BJ (cell line): ENCODE results near the gene RSPH1. TPM values are rescaled to one million over a fixed set of nuclear protein-coding genes. Genes with fewer than 3 reads are reported as not detected.

Experiments used
- CTCF ChIA-PET: fragments of 350-600 bp; formaldehyde crosslinking; extraction: SDS; loops from one replicate; lab custom pipeline; 2021; ENCODE audit warnings: antibody characterized with exemption, inconsistent platforms; lab: Yijun Ruan, JAX
- POLR2A ChIA-PET: fragments of 300-600 bp; sonication (Branson Sonifier 250); formaldehyde crosslinking; extraction: SDS; loops from one replicate; lab custom pipeline; 2021; ENCODE audit warnings: antibody characterized with exemption; lab: Charles Lee
- DNase-seq: peaks from one replicate; pipeline ENCODE4 v3.0.0-alpha.2; 2011; ENCODE audit warnings: low read depth
- H3K27me3 ChIP-seq: 2 replicates; pipeline ENCODE4 v1.6.0; 2011; ENCODE audit warnings: low read length; ENCODE audit not compliant: control insufficient read depth, insufficient read depth
- H3K36me3 ChIP-seq: 2 replicates; pipeline ENCODE4 v1.5.1; 2011; ENCODE audit warnings: low read length; ENCODE audit not compliant: control insufficient read depth, insufficient read depth
- H3K4me3 ChIP-seq: 2 replicates; pipeline ENCODE4 v1.5.1; 2011; ENCODE audit warnings: low read depth, mild to moderate bottlenecking, control low read depth, low read length
- polyA minus RNA-seq: library from RNA; depleted of rRNA, polyadenylated mRNA; stranded (reverse); fragments of >200 nt; gene quantifications from 2 replicates; pipeline ENCODE4 v1.2.3, GENCODE V29; 2011; rRNA and poly(A)+ RNA removed
- polyA plus RNA-seq: library from polyadenylated mRNA; depleted of rRNA; stranded (reverse); fragments of >200 nt; gene quantifications from 2 replicates; pipeline ENCODE4 v1.2.3, GENCODE V29; 2011; rRNA removed
- TF ChIP-seq, protein P1 (sequence below): IDR thresholded peaks from 2 replicates; pipeline ENCODE4 v1.5.1; 2011; ENCODE audit warnings: low read depth, mild to moderate bottlenecking, control low read depth, inconsistent platforms, low read length, moderate library complexity; ENCODE audit not compliant: insufficient read depth

Gene RSPH1
- 0.06 and 0.11 TPM in 2 replicates for polyA plus RNA-seq
- polyA minus RNA-seq, result not detected in 2 replicates

DNA sequence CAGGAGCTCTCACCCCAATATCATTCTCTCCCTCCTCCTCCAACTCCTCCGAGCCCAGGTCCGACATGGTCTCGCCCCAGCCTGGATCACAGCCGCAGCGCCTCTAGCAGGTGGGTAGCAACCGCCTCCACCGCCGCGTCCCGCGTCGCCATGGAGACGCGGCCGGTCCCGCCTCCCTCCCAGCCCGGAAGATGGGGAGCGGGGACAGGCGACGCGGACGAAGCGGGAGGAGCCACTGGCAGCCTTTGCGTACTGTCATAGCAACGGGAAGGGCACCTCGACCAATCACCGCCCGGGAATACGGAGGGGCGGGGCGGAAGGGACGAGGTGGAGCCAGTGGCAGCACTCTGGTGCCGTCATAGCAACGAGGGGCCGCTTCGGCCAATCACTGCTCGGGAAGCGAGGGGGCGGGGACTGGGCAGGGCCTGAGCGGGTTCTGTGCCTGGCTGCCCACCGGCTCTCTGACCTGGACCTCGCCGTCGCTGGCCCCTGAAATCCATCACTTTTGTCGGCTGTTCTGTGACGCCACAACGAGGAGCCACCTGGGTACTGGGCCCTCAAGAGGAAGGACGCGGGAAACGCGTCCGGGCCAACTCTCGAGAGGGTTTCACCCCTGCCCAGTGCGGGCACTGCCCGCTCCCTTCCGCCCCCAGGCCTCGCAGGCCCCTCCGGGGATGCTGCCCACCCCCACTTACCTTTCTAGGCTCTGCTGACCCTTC is at the start of gene RSPH1:
TSS of gene RSPH1 (minus strand) at position 105 of the 719 bp plus-strand sequence. CDS start at position 67, 38 bp downstream.
- TF ChIP-seq, protein P1, sequence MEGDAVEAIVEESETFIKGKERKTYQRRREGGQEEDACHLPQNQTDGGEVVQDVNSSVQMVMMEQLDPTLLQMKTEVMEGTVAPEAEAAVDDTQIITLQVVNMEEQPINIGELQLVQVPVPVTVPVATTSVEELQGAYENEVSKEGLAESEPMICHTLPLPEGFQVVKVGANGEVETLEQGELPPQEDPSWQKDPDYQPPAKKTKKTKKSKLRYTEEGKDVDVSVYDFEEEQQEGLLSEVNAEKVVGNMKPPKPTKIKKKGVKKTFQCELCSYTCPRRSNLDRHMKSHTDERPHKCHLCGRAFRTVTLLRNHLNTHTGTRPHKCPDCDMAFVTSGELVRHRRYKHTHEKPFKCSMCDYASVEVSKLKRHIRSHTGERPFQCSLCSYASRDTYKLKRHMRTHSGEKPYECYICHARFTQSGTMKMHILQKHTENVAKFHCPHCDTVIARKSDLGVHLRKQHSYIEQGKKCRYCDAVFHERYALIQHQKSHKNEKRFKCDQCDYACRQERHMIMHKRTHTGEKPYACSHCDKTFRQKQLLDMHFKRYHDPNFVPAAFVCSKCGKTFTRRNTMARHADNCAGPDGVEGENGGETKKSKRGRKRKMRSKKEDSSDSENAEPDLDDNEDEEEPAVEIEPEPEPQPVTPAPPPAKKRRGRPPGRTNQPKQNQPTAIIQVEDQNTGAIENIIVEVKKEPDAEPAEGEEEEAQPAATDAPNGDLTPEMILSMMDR, result 0 out of 2 replicates have a peak, but pooled peaks have one; percentile 8
- CTCF ChIA-PET, result no interaction called here
- peak within 1 kb of the TSS; percentile 57 for H3K4me3 ChIP-seq
- peaks cover 3% of the 10 kb centered on the region for H3K27me3 ChIP-seq
- DNase-seq, result peak; percentile 91
- no peaks in the 10 kb centered on the region for H3K36me3 ChIP-seq
- POLR2A ChIA-PET, result no interaction called here

DNA sequence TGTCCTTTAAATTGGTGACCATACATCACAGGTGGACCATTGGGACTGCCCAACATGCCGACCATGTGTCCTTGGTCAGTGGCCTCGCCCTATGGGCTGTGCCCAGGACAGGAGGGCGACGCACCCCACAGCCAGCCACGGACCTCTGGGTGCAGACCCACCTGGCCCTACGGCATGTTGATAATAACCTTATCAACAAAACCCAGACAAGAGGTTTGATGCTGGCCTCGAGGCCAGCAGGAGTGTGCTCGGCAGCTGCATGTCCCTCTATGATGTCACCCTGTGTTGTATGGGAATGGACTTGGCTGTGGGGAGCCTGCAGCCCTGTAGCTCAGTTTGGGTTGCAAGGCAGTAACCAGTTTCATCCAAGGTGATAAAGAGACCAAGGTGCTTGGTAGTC is 49.7 kb upstream of the RSPH1 start:
- H3K36me3 ChIP-seq, result no peaks in the 10 kb centered on the region
- DNase-seq, result no peak
- POLR2A ChIA-PET, result no interaction called here
- no peak overlapping the region for H3K4me3 ChIP-seq
- CTCF ChIA-PET, result no interaction called here
- TF ChIP-seq, protein P1, result no peak
- H3K27me3 ChIP-seq, result no peaks in the 10 kb centered on the region

DNA sequence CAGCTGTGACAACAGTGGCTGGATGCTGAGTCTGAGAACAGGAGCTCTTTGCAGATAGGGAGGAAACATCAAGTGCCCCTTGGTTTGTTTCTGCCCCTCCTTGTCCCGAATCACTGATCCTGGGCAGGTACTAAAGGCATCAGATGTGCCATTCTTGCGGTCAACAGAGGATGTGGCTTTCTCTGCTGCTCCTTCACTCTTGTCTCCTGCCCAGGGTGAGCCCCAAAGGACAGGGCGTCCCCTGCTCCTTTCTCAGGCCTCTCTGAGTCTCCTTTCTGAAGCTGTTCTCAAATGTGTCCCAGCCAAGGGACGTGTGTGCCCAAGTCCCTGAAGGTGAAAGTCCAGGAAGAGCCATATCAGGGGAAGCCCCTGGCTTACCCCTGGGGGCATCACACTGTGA is 49.3 kb upstream of the RSPH1 start:
- Histone ChIP-seq H3K36me3 (no peaks in the 10 kb centered on the region), H3K27me3 (no peaks in the 10 kb centered on the region), H3K4me3 (no peak overlapping the region)
- CTCF ChIA-PET, result no interaction called here
- TF ChIP-seq, protein P1, result no peak
- DNase-seq, result no peak
- POLR2A ChIA-PET, result no interaction called here

DNA sequence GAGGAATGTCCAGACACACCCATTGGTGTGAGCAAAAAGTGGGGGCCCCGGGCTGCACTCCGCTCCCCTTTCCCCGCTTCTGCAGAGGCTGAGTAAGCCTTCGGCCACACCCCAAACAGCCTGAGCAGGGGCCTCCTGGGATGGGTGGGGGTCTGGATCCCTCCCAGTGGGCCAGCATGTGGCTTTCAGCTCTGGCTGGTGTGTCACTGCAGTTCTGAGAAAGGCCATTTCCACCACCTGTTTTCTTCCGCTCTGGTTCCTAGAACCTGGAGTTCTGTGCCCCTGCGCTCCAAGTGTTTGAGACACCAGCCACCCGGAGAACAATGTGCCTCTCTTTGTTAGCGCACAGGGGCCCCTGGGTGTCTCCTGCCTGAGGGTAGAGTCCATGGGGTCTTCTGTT is 48.5 kb upstream of the RSPH1 start:
- TF ChIP-seq, protein P1, result no peak
- H3K36me3 ChIP-seq, result no peaks in the 10 kb centered on the region
- H3K4me3 ChIP-seq, result no peak overlapping the region
- H3K27me3 ChIP-seq, result no peaks in the 10 kb centered on the region
- ChIA-PET POLR2A (no interaction called here), CTCF (no interaction called here)
- DNase-seq, result no peak

DNA sequence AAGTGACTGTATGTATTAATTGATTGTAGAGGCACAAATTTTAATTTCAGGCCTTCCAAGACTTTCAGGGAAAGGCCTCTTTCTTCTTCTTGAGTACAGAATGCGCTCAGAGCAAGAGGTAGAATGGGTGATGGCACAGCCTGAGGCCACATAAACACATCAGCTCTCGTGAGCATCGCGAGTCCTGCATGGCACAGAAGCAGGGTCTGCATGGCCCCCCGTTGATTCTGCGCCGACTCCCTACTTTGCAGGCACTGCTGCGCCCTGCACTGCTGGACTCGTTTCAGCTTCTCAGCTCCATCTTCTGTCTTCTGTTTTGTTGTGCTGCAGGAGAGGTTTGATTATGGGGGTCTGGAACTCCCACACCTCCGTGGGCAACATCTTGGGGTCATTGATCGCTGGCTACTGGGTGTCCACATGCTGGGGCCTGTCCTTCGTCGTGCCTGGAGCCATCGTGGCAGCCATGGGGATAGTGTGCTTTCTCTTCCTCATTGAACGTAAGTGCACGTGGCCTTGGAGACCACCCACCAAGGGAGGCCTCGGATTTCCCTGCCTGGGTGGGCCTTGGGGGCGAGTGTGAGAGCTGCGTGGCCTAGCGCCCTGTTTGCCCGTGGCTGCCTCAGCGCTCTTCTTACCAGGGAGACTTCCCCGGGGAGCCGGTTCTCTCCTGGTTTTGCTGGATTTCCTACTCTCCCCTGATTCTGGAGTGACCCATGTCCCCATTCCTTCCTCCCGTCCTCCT is 47.3 kb upstream of the RSPH1 start:
- H3K27me3 ChIP-seq, result no peaks in the 10 kb centered on the region
- no peak for DNase-seq
- ChIA-PET POLR2A (no interaction called here), CTCF (no interaction called here)
- TF ChIP-seq, protein P1, result no peak
- no peak overlapping the region for H3K4me3 ChIP-seq
- no peaks in the 10 kb centered on the region for H3K36me3 ChIP-seq
